SW480 (cell line): Measurements from ENCODE around the gene KLHL29.

Experiments used
- DNase-seq: peaks from one replicate; pipeline ENCODE4 v3.0.0-alpha.2; 2016; ENCODE audit warnings: low spot score

Gene KLHL29

DNA sequence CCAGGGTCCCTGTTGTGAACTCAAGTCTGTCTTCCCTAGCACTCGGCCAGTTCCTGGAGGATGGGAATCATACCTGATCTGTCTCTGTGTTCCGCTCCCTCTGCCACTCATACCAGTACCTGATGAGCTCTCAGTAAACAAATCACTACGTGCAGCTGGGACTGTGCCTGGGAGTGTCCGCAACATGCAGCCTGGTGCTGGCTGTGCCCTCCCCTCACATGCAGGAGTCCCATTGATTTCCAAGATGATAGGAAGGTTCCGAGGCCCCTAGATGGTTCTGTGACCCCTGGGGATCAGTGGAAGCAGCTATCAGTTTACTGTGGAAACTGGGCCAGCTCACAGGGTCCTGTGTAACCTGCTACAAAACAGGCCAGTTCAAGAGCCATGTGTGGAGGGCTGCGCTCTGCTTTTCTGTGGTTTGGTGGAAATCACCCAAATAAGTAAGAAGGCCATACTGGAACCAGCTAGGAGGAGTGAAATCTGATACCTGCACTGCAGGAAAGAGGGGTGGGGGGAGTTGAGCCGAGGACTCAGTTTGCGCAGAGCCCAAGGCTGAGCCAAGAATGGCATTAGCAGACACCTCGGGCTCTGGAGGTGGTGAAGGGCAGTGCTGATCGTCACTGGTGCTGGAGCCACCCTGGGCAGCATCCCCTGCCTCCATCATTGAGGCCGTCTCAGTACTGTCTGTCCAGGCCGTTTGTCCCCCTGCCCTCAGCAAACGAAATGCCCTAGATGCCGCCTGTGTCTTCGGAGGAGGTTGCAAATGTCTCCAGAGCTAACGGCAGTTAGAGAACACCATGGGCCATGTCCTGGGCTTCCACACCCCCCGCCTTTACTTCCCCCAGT is 93.3 kb downstream of the KLHL29 start:
- no peak for DNase-seq

GRCh38 chr2:23478933-23479683 is 94.1 kb downstream of the KLHL29 start:
- no peak for DNase-seq

GRCh38 chr2:23480957-23481797 is 96.2 kb downstream of the KLHL29 start:
- DNase-seq: peak; percentile 83

GRCh38 chr2:23482188-23482587 is 97.2 kb downstream of the KLHL29 start:
- no peak for DNase-seq

GRCh38 chr2:23482607-23483006 is 97.6 kb downstream of the KLHL29 start:
- DNase-seq: no peak

GRCh38 chr2:23483791-23484190 is 98.8 kb downstream of the KLHL29 start:
- no peak for DNase-seq

DNA sequence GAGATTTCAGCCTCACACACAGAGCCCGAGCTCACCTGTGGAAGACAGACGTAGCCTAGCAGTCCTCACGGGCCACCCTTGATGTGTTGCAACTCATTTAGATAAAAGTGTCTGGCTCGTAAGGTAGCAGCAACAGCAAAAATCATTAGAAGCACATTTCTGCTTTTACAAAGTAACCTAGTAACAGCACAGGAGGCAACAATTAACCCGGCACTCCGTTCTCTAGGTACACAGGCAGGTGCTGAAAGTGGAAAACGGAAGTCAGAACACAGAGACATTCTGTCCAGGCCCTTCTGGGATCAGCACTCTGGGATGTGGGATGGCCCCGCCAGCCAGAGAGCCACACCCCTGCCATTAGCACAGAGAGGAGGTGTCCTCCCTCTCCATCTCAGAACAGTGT is 99.3 kb downstream of the KLHL29 start:
- no peak for DNase-seq

GRCh38 chr2:23484767-23485166 is 99.8 kb downstream of the KLHL29 start:
- DNase-seq: no peak

GRCh38 chr2:23485261-23485660 is 100.3 kb downstream of the KLHL29 start:
- no peak for DNase-seq

DNA sequence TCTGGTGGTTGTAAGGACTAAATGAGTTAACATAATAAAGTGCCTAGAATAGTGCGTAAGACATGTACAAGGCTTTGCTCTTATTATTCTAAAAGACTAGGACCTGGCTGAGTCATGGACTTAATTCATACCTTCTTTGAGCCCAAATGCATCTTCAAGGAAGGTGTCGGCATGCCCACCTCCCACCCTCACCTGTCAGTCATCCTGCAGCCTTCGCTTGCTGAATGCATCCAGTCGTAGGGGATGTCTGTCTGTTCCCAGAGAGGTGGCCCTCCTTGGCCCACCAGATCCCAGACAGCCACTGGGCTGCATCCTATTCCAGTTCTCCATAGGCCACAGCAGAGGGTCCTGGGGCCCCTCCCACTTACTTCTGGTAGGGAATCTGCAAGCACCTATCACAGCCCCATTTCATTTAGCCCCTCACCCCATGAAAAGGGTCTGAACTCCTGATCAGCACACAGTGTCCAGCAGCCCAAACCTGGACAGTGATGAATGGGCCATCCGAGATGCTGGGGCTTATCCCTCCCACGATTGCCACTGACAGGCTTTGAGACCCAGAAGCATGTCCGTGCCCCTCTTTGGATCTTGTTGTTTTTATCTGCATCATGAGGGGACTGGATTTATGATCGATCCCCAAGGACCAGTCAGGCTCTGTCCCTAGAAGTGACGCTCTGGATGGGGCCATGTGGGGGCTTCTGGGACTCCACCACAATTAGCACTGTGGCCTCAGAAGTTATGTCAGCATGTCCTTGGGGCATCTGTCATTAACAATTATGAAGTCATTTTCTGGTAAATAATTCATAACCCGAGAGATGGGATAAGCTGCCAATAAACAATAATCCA is 101.1 kb downstream of the KLHL29 start:
- DNase-seq: no peak

- no peak for DNase-seq
Measured at GRCh38 chr2:23486684-23487075, 101.7 kb downstream of the KLHL29 start.

DNA sequence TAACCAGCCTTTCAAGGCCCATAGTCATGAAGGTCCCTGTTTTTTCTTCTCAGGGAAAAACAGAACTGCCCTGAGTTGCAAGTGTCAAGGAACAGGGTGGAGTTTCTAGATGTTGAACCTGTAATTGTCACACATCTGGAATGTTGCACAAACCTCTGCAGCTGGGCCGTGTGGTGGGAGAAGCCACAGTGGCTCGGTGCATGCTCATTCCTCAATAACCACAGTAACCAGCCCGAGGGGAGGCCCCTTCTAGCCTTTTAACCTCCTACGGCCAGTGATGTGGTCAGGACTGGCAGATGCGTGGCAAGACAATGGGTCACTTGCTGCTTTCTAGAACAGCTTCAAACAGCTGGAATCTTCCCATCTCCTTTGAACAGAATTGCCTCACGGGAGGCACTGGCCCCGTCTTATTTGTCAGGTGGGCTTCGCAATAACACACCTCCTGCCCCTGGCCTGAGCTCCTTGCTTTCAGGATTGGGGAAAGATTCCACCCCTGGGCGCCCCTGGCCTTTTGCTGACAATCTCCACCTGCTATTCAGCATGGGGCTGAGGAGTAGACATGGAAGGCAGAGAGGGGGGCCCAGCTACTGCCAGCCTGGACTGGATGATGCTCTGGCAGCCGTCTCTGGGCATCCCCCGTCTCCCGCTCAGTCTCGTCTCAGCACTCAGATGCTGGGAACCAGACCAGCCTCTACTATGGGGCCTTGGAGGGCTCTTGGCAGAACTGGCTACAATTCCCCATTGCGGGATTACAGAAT is 102.9 kb downstream of the KLHL29 start:
- DNase-seq: peak; percentile 86

- no peak for DNase-seq
Measured at GRCh38 chr2:23488584-23488983, 103.6 kb downstream of the KLHL29 start.

GRCh38 chr2:23489471-23490322 is 104.7 kb downstream of the KLHL29 start:
- DNase-seq: no peak

- DNase-seq: no peak
Measured at GRCh38 chr2:23491591-23492336, 106.8 kb downstream of the KLHL29 start.

DNA sequence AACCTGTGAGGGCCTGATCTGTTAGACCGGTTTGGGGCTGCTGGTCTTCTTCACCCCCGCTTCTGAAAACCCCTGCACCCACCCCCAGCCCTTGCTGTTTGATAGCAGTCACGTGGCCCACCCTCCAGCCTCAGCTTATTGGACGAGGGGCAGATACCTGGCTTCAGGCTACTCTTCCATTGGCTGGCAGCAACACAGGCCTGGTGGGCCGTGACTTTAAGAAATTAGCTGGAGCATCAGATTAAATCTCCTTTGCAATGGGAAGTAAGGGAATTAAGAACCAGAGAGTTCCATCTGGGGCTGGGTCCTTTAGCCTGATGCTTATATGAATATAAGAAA is 107.3 kb downstream of the KLHL29 start:
- DNase-seq: no peak

DNA sequence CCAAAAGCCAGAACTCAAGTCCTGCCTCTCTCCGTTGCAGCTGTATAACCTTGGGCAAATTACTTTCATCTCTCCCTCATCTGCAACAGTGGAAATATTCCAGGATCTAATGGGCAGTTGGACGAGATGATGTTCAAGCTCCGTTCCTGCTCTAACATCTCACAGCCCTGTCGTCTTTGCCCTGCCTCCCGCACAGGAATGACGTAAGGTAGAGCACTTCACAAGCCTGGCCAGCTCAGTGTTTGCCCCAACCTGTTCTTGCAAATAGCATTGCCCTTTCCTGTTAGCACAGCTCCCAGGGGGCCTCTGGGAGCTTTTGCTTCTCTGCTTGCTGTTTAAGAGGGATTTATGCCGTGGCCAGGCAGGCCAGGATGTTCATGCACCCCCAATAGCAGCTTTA is 107.9 kb downstream of the KLHL29 start:
- no peak for DNase-seq

- DNase-seq: no peak
Measured at GRCh38 chr2:23493846-23494245, 108.9 kb downstream of the KLHL29 start.

DNA sequence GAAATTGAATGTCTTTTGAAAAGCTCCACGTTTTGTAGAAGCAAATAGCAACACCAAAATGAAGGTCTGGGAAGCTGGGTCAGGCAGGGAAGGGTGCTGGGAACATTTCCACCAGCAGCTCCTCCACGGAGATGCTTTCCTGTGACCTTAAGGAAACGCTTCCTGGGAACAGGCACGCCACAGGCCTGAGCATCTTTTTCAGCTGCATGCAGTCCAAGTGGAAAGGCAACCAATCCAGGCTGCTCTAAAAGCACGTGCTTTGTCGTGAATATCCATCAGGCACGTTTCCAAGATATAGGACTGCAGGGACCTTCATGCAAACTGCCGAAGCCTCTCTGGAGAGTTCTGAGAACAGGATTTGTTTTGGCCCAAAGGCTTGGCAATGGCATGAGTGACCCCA is 109.3 kb downstream of the KLHL29 start:
- DNase-seq: no peak
